Thyroid gland (tissue), 4 donors: ENCODE data around the gene CST9.

Experiments
- POLR2A ChIP-seq, 2 donors: fragments of 450-650 bp; IDR thresholded peaks; one replicate each; pipeline ENCODE4 v1.6.1; 2017; ENCODE audit warnings: antibody characterized with exemption in 2 of 2, mild to moderate bottlenecking in 2 of 2, moderate library complexity in 1 of 2
- TF ChIP-seq, protein P1 (sequence below), 6 experiments: fragments of 200-600 bp in 3 of 6; fragments of 450-650 bp in 3 of 6; sonication (generic) in 3 of 6; IDR thresholded peaks; one replicate each; pipeline ENCODE4 v1.5.1; 2016 to 2019; ENCODE audit warnings: antibody characterized with exemption in 6 of 6, mild to moderate bottlenecking in 2 of 6, inconsistent platforms in 1 of 6, moderate library complexity in 1 of 6

- TF ChIP-seq POLR2A (IDR thresholded peaks at IDR 0.05) = no peak
- TF ChIP-seq, protein P1, sequence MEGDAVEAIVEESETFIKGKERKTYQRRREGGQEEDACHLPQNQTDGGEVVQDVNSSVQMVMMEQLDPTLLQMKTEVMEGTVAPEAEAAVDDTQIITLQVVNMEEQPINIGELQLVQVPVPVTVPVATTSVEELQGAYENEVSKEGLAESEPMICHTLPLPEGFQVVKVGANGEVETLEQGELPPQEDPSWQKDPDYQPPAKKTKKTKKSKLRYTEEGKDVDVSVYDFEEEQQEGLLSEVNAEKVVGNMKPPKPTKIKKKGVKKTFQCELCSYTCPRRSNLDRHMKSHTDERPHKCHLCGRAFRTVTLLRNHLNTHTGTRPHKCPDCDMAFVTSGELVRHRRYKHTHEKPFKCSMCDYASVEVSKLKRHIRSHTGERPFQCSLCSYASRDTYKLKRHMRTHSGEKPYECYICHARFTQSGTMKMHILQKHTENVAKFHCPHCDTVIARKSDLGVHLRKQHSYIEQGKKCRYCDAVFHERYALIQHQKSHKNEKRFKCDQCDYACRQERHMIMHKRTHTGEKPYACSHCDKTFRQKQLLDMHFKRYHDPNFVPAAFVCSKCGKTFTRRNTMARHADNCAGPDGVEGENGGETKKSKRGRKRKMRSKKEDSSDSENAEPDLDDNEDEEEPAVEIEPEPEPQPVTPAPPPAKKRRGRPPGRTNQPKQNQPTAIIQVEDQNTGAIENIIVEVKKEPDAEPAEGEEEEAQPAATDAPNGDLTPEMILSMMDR (IDR thresholded peaks at IDR 0.05) = no peak
Measured at GRCh38 chr20:23646106-23646873, 40.6 kb upstream of the CST9 start.
